AG09309 (cell line): Measurements from ENCODE around the gene CPT1C.

Experiments used
- DNase-seq: peaks from one replicate; pipeline ENCODE4 v3.0.0-alpha.2; 2010; ENCODE audit warnings: low read depth
- H3K4me3 ChIP-seq: 2 replicates; pipeline ENCODE4 v1.5.1; 2011; ENCODE audit warnings: mild to moderate bottlenecking, low read depth, low read length, moderate library complexity; ENCODE audit not compliant: control insufficient read depth
- CTCF ChIP-seq: IDR thresholded peaks from 2 replicates; pipeline ENCODE4 v1.5.1; 2011; ENCODE audit warnings: mild to moderate bottlenecking, low read depth, low read length, inconsistent platforms; ENCODE audit not compliant: insufficient read depth, control insufficient read depth; ENCODE audit errors: missing control alignments

Gene CPT1C

GRCh38 chr19:49701271-49701786, 10.4 kb downstream of the CPT1C start:
- H3K4me3 ChIP-seq: no peak overlapping the region
- no peak for TF ChIP-seq CTCF
- DNase-seq: no peak

DNA sequence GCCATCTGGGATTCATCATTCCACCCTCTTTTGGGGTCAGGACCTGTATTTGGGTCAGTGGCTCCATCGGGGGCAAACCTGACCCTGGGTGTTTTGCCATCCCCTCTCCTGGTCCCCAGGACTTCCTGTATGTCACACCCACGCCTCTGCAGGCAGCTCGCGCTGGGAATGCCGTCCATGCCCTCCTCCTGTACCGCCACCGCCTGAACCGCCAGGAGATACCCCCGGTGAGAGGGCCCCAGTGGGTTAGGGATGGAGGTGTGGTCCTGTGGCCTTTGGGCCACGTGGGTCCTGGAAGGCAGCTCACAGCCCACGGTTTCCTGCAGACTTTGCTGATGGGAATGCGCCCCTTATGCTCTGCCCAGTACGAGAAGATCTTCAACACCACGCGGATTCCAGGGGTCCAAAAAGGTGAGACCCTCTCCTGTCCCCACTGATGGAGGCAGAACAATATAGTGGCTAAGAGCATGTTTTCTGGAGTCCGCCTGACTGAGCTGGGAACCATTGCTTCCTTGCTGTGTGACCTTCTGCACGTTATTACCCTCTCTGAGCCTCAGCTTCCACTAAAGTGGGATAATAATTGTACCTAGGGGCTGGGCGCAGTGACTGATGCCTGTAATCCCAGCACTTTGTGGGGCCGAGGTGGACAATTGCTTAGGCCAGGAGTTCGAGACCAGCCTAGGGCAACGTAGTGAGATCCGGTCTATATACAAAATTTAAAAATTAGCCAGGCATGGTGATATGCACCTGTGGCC, 14.1 kb downstream of the CPT1C start:
- no peak overlapping the region for H3K4me3 ChIP-seq
- no peak for DNase-seq
- no peak for TF ChIP-seq CTCF

DNA sequence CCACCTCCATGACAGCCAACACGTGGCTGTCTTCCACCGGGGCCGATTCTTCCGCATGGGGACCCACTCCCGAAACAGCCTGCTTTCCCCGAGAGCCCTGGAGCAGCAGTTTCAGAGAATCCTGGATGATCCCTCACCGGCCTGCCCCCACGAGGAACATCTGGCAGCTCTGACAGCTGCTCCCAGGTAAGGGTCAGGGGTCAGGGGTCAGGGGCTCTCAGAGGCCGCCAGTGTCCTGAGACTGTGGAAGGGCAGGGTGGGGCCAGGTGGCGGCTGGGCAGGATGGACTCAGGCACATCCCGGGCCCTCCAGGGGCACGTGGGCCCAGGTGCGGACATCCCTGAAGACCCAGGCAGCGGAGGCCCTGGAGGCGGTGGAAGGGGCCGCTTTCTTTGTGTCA, 15.0 kb downstream of the CPT1C start:
- H3K4me3 ChIP-seq: no peak overlapping the region
- no peak for TF ChIP-seq CTCF
- DNase-seq: no peak

- no peak overlapping the region for H3K4me3 ChIP-seq
- DNase-seq: peak; percentile 8
- no peak for TF ChIP-seq CTCF
Observed at GRCh38 chr19:49710372-49710951, 19.5 kb downstream of the CPT1C start.

- H3K4me3 ChIP-seq: no peak overlapping the region
- no peak for TF ChIP-seq CTCF
- DNase-seq: no peak
Observed at GRCh38 chr19:49712397-49712859, 21.5 kb downstream of the CPT1C start.

DNA sequence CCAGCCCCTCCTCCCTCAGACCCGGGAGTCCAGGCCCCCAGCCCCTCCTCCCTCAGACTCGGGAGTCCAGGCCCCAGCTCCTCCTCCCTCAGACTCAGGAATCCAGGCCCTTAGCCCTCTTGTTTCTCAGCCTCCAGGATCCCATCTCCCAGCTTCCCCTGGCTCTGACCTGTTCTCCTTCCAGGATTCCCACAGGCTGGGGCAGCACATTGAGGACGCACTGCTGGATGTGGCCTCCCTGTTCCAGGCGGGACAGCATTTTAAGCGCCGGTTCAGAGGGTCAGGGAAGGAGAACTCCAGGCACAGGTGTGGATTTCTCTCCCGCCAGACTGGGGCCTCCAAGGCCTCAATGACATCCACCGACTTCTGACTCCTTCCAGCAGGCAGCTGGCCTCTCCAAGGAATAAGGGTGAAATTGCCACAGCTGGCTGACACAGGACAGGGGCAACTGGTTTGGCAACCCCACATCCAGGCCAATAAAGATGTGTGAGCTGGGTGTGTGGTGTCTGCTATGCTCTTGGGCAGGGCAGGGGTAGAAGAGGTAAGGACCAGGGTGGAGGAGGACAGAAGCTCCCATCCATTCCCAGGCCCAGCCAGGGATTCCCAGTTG, 22.4 kb downstream of the CPT1C start:
- DNase-seq: no peak
- H3K4me3 ChIP-seq: no peak overlapping the region
- no peak for TF ChIP-seq CTCF
